DND-41 (cell line): Measurements from ENCODE around the gene LRRC8D.

Experiments used
- EZH2 ChIP-seq: IDR thresholded peaks from 3 replicates; pipeline ENCODE4 v1.6.1; 2012; ENCODE audit warnings: borderline replicate concordance, low read depth, mild to moderate bottlenecking, moderate library complexity, low read length, inconsistent platforms; ENCODE audit not compliant: severe bottlenecking
- TF ChIP-seq, protein P1 (sequence below): IDR thresholded peaks from 2 replicates; pipeline ENCODE4 v1.5.1; 2012; ENCODE audit warnings: borderline replicate concordance, low read length, moderate library complexity, mild to moderate bottlenecking; ENCODE audit not compliant: poor library complexity, severe bottlenecking; ENCODE audit errors: extremely low read depth

GRCh38 chr1:89978755-89979154 is 157.9 kb downstream of the LRRC8D start:
- TF ChIP-seq, protein P1, sequence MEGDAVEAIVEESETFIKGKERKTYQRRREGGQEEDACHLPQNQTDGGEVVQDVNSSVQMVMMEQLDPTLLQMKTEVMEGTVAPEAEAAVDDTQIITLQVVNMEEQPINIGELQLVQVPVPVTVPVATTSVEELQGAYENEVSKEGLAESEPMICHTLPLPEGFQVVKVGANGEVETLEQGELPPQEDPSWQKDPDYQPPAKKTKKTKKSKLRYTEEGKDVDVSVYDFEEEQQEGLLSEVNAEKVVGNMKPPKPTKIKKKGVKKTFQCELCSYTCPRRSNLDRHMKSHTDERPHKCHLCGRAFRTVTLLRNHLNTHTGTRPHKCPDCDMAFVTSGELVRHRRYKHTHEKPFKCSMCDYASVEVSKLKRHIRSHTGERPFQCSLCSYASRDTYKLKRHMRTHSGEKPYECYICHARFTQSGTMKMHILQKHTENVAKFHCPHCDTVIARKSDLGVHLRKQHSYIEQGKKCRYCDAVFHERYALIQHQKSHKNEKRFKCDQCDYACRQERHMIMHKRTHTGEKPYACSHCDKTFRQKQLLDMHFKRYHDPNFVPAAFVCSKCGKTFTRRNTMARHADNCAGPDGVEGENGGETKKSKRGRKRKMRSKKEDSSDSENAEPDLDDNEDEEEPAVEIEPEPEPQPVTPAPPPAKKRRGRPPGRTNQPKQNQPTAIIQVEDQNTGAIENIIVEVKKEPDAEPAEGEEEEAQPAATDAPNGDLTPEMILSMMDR, result no peak
- no peak for TF ChIP-seq EZH2
